Fibroblast of lung (primary cell): ENCODE measurements around the gene SPEF2. TPM values are rescaled to one million over a fixed set of nuclear protein-coding genes. Genes with fewer than 3 reads are reported as not detected.

Source experiments
- DNase-seq, 2 donors: peaks; one replicate each; pipeline versions ENCODE4 v3.0.0 to v3.0.0-alpha.2; 2010; ENCODE audit warnings: low read depth in 2 of 2
- H2AFZ ChIP-seq: 2 replicates; pipeline ENCODE4 v1.5.1; 2012; ENCODE audit warnings: low read length, control low read depth, inconsistent platforms
- H3K27ac ChIP-seq: 2 replicates; pipeline ENCODE4 v1.5.1; 2011; ENCODE audit warnings: low read length, control low read depth; ENCODE audit not compliant: insufficient read depth
- H3K27me3 ChIP-seq: 2 replicates; pipeline ENCODE4 v1.5.1; 2011; ENCODE audit warnings: mild to moderate bottlenecking, low read length; ENCODE audit not compliant: control insufficient read depth, insufficient read depth
- H3K36me3 ChIP-seq: 2 replicates; pipeline ENCODE4 v1.5.1; 2011; ENCODE audit warnings: low read length; ENCODE audit not compliant: control insufficient read depth, insufficient read depth
- H3K4me1 ChIP-seq: 2 replicates; pipeline ENCODE4 v1.5.1; 2011; ENCODE audit warnings: low read length; ENCODE audit not compliant: control insufficient read depth, insufficient read depth; ENCODE audit errors: extremely low read depth
- H3K4me2 ChIP-seq: 2 replicates; pipeline ENCODE4 v1.5.1; 2011; ENCODE audit warnings: low read length, control low read depth; ENCODE audit not compliant: insufficient read depth; ENCODE audit errors: extremely low read depth
- H3K4me3 ChIP-seq, 4 experiments: fragments of 200-600 bp in 1 of 4; sonication (generic) in 1 of 4; replicated peaks in 1 of 4; 2 replicates each; pipeline ENCODE4 v1.5.1; 2011 to 2016; ENCODE audit warnings: low read length in 4 of 4, low read depth in 3 of 4, mild to moderate bottlenecking in 3 of 4, control low read depth in 2 of 4, inconsistent platforms in 1 of 4, mixed read lengths in 1 of 4; ENCODE audit not compliant: insufficient read depth in 1 of 4; ENCODE audit errors: control extremely low read depth in 1 of 4
- H3K79me2 ChIP-seq: 2 replicates; pipeline ENCODE4 v1.5.1; 2012; ENCODE audit warnings: mild to moderate bottlenecking, low read length, inconsistent platforms; ENCODE audit not compliant: control insufficient read depth, insufficient read depth
- H3K9ac ChIP-seq: 2 replicates; pipeline ENCODE4 v1.5.1; 2011; ENCODE audit warnings: mild to moderate bottlenecking, low read length, control low read depth; ENCODE audit not compliant: insufficient read depth
- H3K9me3 ChIP-seq: 2 replicates; pipeline ENCODE4 v1.5.1; 2012; ENCODE audit warnings: low read depth, low read length; ENCODE audit not compliant: control insufficient read depth, insufficient read depth
- H4K20me1 ChIP-seq: 2 replicates; pipeline ENCODE4 v1.5.1; 2011; ENCODE audit warnings: low read length; ENCODE audit not compliant: control insufficient read depth, insufficient read depth; ENCODE audit errors: extremely low read depth
- EZH2 ChIP-seq: IDR thresholded peaks from 2 replicates; pipeline ENCODE4 v1.5.1; 2012; ENCODE audit warnings: low read length, control low read depth, mild to moderate bottlenecking; ENCODE audit errors: missing control alignments
- polyA plus RNA-seq, 2 donors: library from polyadenylated mRNA; depleted of rRNA in 1 of 2; stranded (reverse) in 1 of 2; unstranded in 1 of 2; fragments of >200 nt; gene quantifications; 2 replicates each; pipeline ENCODE4 v1.2.1, GENCODE V29; 2011 to 2012; ENCODE audit warnings: missing spikeins in 1 of 2
- total RNA-seq: library from RNA; depleted of rRNA; stranded (reverse); fragments of >200 nt; gene quantifications from 2 replicates; pipeline ENCODE4 v1.2.1, GENCODE V29; 2014
- TF ChIP-seq, protein P1 (sequence below), 2 donors: IDR thresholded peaks in 1 of 2; conservative IDR thresholded peaks in 1 of 2; 1 replicate in 1 of 2; 2 replicates in 1 of 2; pipeline ENCODE4 v1.5.1; 2011 to 2012; ENCODE audit warnings: low read length in 2 of 2, control low read depth in 1 of 2, inconsistent platforms in 1 of 2, low read depth in 1 of 2, mild to moderate bottlenecking in 1 of 2

SPEF2 gene
- total and polyA plus RNA-seq, 2 donors (not counting 1 experiment from before 2014, with no cell fraction given): 5.2 to 5.9 TPM

DNA sequence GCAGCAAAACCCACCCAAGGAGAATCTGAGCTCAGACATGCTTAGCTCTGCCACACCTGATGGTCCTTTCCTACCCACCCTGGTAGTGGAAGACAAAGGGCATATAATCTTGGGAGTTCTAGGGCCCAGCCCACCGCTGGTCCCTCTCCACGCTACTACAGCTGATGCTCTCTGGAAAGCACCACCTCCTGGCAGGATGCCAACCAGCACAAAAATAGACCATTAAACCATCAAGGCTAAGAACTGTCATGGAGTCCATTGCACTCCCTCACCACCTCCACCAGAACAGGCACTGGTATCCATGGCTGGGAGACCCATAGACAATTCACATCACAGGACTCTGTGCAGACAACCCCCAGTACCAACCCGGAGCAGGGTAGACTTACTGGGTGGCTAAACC is 128.0 kb downstream of the SPEF2 start:
- Histone ChIP-seq H3K79me2 (no peaks in the 10 kb centered on the region), H3K27me3 (no peaks in the 10 kb centered on the region)
- no peak for TF ChIP-seq EZH2
- TF ChIP-seq, protein P1, sequence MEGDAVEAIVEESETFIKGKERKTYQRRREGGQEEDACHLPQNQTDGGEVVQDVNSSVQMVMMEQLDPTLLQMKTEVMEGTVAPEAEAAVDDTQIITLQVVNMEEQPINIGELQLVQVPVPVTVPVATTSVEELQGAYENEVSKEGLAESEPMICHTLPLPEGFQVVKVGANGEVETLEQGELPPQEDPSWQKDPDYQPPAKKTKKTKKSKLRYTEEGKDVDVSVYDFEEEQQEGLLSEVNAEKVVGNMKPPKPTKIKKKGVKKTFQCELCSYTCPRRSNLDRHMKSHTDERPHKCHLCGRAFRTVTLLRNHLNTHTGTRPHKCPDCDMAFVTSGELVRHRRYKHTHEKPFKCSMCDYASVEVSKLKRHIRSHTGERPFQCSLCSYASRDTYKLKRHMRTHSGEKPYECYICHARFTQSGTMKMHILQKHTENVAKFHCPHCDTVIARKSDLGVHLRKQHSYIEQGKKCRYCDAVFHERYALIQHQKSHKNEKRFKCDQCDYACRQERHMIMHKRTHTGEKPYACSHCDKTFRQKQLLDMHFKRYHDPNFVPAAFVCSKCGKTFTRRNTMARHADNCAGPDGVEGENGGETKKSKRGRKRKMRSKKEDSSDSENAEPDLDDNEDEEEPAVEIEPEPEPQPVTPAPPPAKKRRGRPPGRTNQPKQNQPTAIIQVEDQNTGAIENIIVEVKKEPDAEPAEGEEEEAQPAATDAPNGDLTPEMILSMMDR (conservative IDR thresholded peaks at IDR 0.05 in 1 of 2, IDR thresholded peaks at IDR 0.05 in 1 of 2; ENCODE audit: low read depth in 1 of 2, low read length in 2 of 2): no peak

DNA sequence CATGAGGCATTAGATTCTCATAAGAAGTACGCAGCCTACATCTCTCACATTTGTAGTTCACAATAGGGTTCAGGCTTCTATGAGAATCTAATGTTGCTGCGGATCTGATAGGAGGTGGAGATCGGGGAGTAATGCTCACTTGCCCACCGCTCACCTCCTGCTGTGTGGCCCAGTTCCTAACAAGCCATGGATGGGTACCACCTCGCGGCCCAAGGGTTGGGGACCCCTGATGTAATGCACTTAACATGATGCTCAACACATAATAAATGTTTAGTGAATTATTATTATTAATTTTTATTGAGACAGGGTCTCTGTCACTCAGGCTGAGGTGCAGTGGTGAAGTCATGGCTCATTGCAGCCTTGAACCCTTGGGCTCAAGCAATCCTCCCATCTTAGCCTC is 134.3 kb downstream of the SPEF2 start:
- no peaks in the 10 kb centered on the region for H3K27me3 ChIP-seq
- DNase-seq: no peak
- H3K79me2 ChIP-seq: no peaks in the 10 kb centered on the region
- no peaks in the 10 kb centered on the region for H3K4me1 ChIP-seq
- H3K27ac ChIP-seq: no peak overlapping the region
- no peak overlapping the region for H3K4me3 ChIP-seq
- H2AFZ ChIP-seq: no peak overlapping the region
- no peaks in the 10 kb centered on the region for H3K36me3 ChIP-seq
- H3K9me3 ChIP-seq: no peaks in the 10 kb centered on the region
- no peak for TF ChIP-seq EZH2
- TF ChIP-seq, protein P1 (conservative IDR thresholded peaks at IDR 0.05 in 1 of 2, IDR thresholded peaks at IDR 0.05 in 1 of 2; ENCODE audit: low read depth in 1 of 2, low read length in 2 of 2): no peak
- H4K20me1 ChIP-seq: no peaks in the 10 kb centered on the region
- H3K4me2 ChIP-seq: no peak overlapping the region
- no peak overlapping the region for H3K9ac ChIP-seq

More for the DNA sequence above, 128.0 kb downstream of the SPEF2 start:
- no peak overlapping the region for H3K4me3 ChIP-seq
- no peaks in the 10 kb centered on the region for H3K9me3 ChIP-seq
- H3K36me3 ChIP-seq: no peaks in the 10 kb centered on the region
- H3K9ac ChIP-seq: no peak overlapping the region
- H3K4me2 ChIP-seq: no peak overlapping the region
- H4K20me1 ChIP-seq: no peaks in the 10 kb centered on the region
- no peaks in the 10 kb centered on the region for H3K4me1 ChIP-seq
- H3K27ac ChIP-seq: no peak overlapping the region
- no peak overlapping the region for H2AFZ ChIP-seq
- DNase-seq: no peak

DNA sequence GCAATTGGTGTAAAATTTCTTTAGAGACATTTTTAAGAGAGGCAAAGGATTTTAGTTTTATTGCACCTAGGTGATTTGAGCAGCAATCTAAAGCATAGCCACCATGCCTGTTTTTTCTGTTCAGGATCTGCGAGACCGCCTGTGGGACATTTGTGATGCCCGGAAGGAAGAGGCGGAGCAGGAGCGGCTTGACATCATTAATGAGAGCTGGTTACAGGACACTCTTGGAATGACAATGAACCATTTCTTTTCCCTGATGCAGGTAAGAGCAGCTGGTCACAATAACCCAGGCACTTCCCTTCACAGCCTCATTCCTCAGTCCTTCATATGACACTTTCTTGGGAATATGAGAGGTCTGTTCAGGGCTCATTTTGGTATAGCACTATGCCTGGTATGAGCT is 135.8 kb downstream of the SPEF2 start:
- no peaks in the 10 kb centered on the region for H3K36me3 ChIP-seq
- no peak overlapping the region for H3K9ac ChIP-seq
- no peak overlapping the region for H3K4me3 ChIP-seq
- no peak overlapping the region for H3K4me2 ChIP-seq
- no peak for TF ChIP-seq EZH2
- TF ChIP-seq, protein P1 (conservative IDR thresholded peaks at IDR 0.05 in 1 of 2, IDR thresholded peaks at IDR 0.05 in 1 of 2; ENCODE audit: low read depth in 1 of 2, low read length in 2 of 2): no peak
- H3K79me2 ChIP-seq: no peaks in the 10 kb centered on the region
- no peak for DNase-seq
- no peaks in the 10 kb centered on the region for H3K27me3 ChIP-seq
- H4K20me1 ChIP-seq: no peaks in the 10 kb centered on the region
- H3K9me3 ChIP-seq: no peaks in the 10 kb centered on the region
- H3K4me1 ChIP-seq: no peaks in the 10 kb centered on the region
- H3K27ac ChIP-seq: no peak overlapping the region
- H2AFZ ChIP-seq: no peak overlapping the region
